SK-N-SH (cell line): ENCODE results near the gene DMD. TPM values are rescaled to one million over a fixed set of nuclear protein-coding genes. Genes with fewer than 3 reads are reported as not detected.

Source experiments
- CTCF ChIA-PET: fragments of 300-600, 350-600 bp; formaldehyde crosslinking; extraction: SDS; loops from one replicate; lab custom pipeline; 2021; lab: Yijun Ruan, JAX
- POLR2A ChIA-PET: fragments of 350-600 bp; sonication (Branson Sonifier 250); formaldehyde crosslinking; extraction: SDS; loops from one replicate; lab custom pipeline; 2020; ENCODE audit warnings: antibody characterized with exemption, inconsistent platforms; lab: Yijun Ruan, JAX
- DNase-seq: peaks from one replicate; pipeline ENCODE4 v3.0.0; 2012
- H2AFZ ChIP-seq: fragments of 200-600 bp; sonication (generic); 2 replicates; pipeline ENCODE4 v1.8.1; 2016; ENCODE audit warnings: antibody characterized with exemption, mild to moderate bottlenecking, low read depth
- H3F3A ChIP-seq: fragments of 200-600 bp; sonication (generic); replicated peaks from 2 replicates; pipeline ENCODE3; 2016; ENCODE audit warnings: antibody characterized with exemption, mild to moderate bottlenecking; ENCODE audit not compliant: insufficient read depth
- H3K27ac ChIP-seq, 2 experiments: fragments of 200-500 bp in 1 of 2; fragments of 200-600 bp in 1 of 2; sonication (Bioruptor generic) in 1 of 2; sonication (generic), shearing (Covaris generic) in 1 of 2; 2 replicates each; pipeline versions ENCODE4 v1.5.1 to v1.6.1; 2014 to 2016; ENCODE audit warnings: low read depth in 2 of 2, inconsistent platforms in 1 of 2, low read length in 1 of 2, mild to moderate bottlenecking in 1 of 2, mixed read lengths in 1 of 2
- H3K27me3 ChIP-seq: fragments of 200-600 bp; sonication (generic), shearing (Covaris generic); 2 replicates; pipeline ENCODE4 v1.6.1; 2016; ENCODE audit warnings: mixed run types; ENCODE audit not compliant: insufficient read depth
- H3K36me3 ChIP-seq, 2 experiments: fragments of 200-500 bp in 1 of 2; fragments of 200-600 bp in 1 of 2; sonication (Bioruptor generic) in 1 of 2; sonication (generic) in 1 of 2; replicated peaks in 1 of 2; 2 replicates each; pipeline versions ENCODE3 to v1.5.1; 2014 to 2016; ENCODE audit warnings: low read length in 1 of 2, mild to moderate bottlenecking in 1 of 2; ENCODE audit not compliant: insufficient read depth in 2 of 2, control insufficient read depth in 1 of 2
- H3K4me1 ChIP-seq, 2 experiments: fragments of 200-500 bp in 1 of 2; fragments of 200-600 bp in 1 of 2; sonication (Bioruptor generic) in 1 of 2; sonication (generic), shearing (Covaris generic) in 1 of 2; 2 replicates each; pipeline versions ENCODE4 v1.5.1 to v1.6.1; 2014 to 2016; ENCODE audit warnings: low read depth in 1 of 2, low read length in 1 of 2, mixed run types in 1 of 2; ENCODE audit not compliant: insufficient read depth in 2 of 2, control insufficient read depth in 1 of 2
- H3K4me2 ChIP-seq: fragments of 200-600 bp; sonication (generic), shearing (Covaris generic); 2 replicates; pipeline ENCODE4 v1.6.1; 2017; ENCODE audit warnings: mixed run types
- H3K4me3 ChIP-seq, 2 experiments: fragments of 200-500 bp in 1 of 2; fragments of 200-600 bp in 1 of 2; sonication (Bioruptor generic) in 1 of 2; sonication (generic), shearing (Covaris generic) in 1 of 2; 2 replicates each; pipeline versions ENCODE4 v1.5.1 to v1.8.1; 2014 to 2016; ENCODE audit warnings: low read depth in 2 of 2, inconsistent platforms in 1 of 2, low read length in 1 of 2, mild to moderate bottlenecking in 1 of 2, mixed read lengths in 1 of 2, moderate library complexity in 1 of 2
- H3K79me2 ChIP-seq: fragments of 200-600 bp; sonication (generic); 2 replicates; pipeline ENCODE4 v1.8.1; 2017; ENCODE audit warnings: mild to moderate bottlenecking; ENCODE audit not compliant: insufficient read depth
- H3K9ac ChIP-seq: fragments of 200-600 bp; sonication (generic); 2 replicates; pipeline ENCODE4 v1.6.1; 2017; ENCODE audit warnings: mixed run types
- H3K9me2 ChIP-seq: fragments of 200-600 bp; sonication (generic); 2 replicates; pipeline ENCODE4 v1.6.1; 2017; ENCODE audit warnings: mixed run types
- H3K9me3 ChIP-seq: fragments of 200-600 bp; sonication (generic); 2 replicates; pipeline ENCODE4 v1.6.1; 2017; ENCODE audit warnings: mixed run types, mild to moderate bottlenecking, moderate library complexity
- H4K20me1 ChIP-seq: fragments of 200-600 bp; sonication (generic); 2 replicates; pipeline ENCODE4 v1.6.1; 2017; ENCODE audit warnings: mild to moderate bottlenecking, mixed run types; ENCODE audit not compliant: insufficient read depth
- CHD2 ChIP-seq: fragments of 150-350 bp; IDR thresholded peaks from 2 replicates; pipeline ENCODE4 v1.6.1; 2018; ENCODE audit warnings: low read length; ENCODE audit not compliant: partially characterized antibody
- ELF1 ChIP-seq: IDR thresholded peaks from 2 replicates; pipeline ENCODE4 v1.4.0; 2012
- FOSL2 ChIP-seq: IDR thresholded peaks from 2 replicates; pipeline ENCODE4 v1.4.0; 2012; ENCODE audit warnings: low read depth, mild to moderate bottlenecking, moderate library complexity, borderline replicate concordance
- FOXJ3 ChIP-seq: sonication (generic); formaldehyde crosslinking; IDR thresholded peaks from 2 replicates; pipeline ENCODE4 v1.5.1; 2020; ENCODE audit warnings: mild to moderate bottlenecking, missing genetic modification reagents
- FOXM1 ChIP-seq: IDR thresholded peaks from 2 replicates; pipeline ENCODE4 v1.4.0; 2012; ENCODE audit warnings: low read depth, mild to moderate bottlenecking
- GABPA ChIP-seq: IDR thresholded peaks from 2 replicates; pipeline ENCODE4 v1.4.0; 2012; ENCODE audit warnings: low read depth, mild to moderate bottlenecking
- GATA2 ChIP-seq: sonication (generic); formaldehyde crosslinking; IDR thresholded peaks from 2 replicates; pipeline ENCODE4 v1.5.0; 2020; ENCODE audit warnings: mild to moderate bottlenecking, missing genetic modification reagents
- IRF3 ChIP-seq: fragments of 150-350 bp; IDR thresholded peaks from 2 replicates; pipeline ENCODE4 v1.6.1; 2016; ENCODE audit warnings: mild to moderate bottlenecking, low read depth, low read length
- MEF2A ChIP-seq: IDR thresholded peaks from 2 replicates; pipeline ENCODE4 v1.4.0; 2012; ENCODE audit warnings: low read depth, borderline replicate concordance
- MXI1 ChIP-seq: IDR thresholded peaks from 2 replicates; pipeline ENCODE4 v1.6.1; 2012; ENCODE audit warnings: mild to moderate bottlenecking, low read depth, low read length, improper control_type of control experiment
- NRF1 ChIP-seq: IDR thresholded peaks from 2 replicates; pipeline ENCODE4 v1.6.1; 2012; ENCODE audit warnings: low read depth, mild to moderate bottlenecking, low read length
- POLR2AphosphoS5 ChIP-seq: IDR thresholded peaks from 2 replicates; pipeline ENCODE4 v1.6.1; 2012; ENCODE audit warnings: low read depth, low read length
- RCOR1 ChIP-seq: fragments of 150-350 bp; IDR thresholded peaks from 2 replicates; pipeline ENCODE4 v1.6.1; 2017; ENCODE audit warnings: antibody characterized with exemption, low read length
- RXRA ChIP-seq: IDR thresholded peaks from 2 replicates; pipeline ENCODE4 v1.4.0; 2012; ENCODE audit warnings: low read depth, mild to moderate bottlenecking, borderline replicate concordance
- SIN3A ChIP-seq: IDR thresholded peaks from 2 replicates; pipeline ENCODE4 v1.6.1; 2012; ENCODE audit warnings: low read depth, mild to moderate bottlenecking, low read length, moderate library complexity, borderline replicate concordance
- TAF1 ChIP-seq: IDR thresholded peaks from 2 replicates; pipeline ENCODE4 v1.6.1; 2012; ENCODE audit warnings: low read depth, mild to moderate bottlenecking, low read length, moderate library complexity, borderline replicate concordance
- TCF12 ChIP-seq: IDR thresholded peaks from 2 replicates; pipeline ENCODE4 v1.4.0; 2012
- TEAD4 ChIP-seq: IDR thresholded peaks from 2 replicates; pipeline ENCODE4 v1.4.0; 2012; ENCODE audit warnings: mild to moderate bottlenecking, borderline replicate concordance; ENCODE audit not compliant: insufficient read depth
- USF1 ChIP-seq: IDR thresholded peaks from 2 replicates; pipeline ENCODE4 v1.4.0; 2012; ENCODE audit warnings: low read depth, borderline replicate concordance
- USF2 ChIP-seq: fragments of 150-350 bp; IDR thresholded peaks from 2 replicates; pipeline ENCODE4 v1.6.1; 2017; ENCODE audit warnings: antibody characterized with exemption, low read length, low read depth, borderline replicate concordance
- YY1 ChIP-seq: IDR thresholded peaks from 2 replicates; pipeline ENCODE4 v1.4.0; 2012; ENCODE audit warnings: low read depth, mild to moderate bottlenecking
- WGBS: methylation state at CpG from one replicate; pipeline ENCODE4 v1.1.6; 2017; ENCODE audit warnings: low lambda C conversion rate; 5-methylcytosine and 5-hydroxymethylcytosine counted together
- polyA plus RNA-seq, 3 experiments: library from polyadenylated mRNA; depleted of rRNA; stranded (reverse); fragments of >200 nt; gene quantifications; 2 replicates each; pipeline ENCODE4 v1.2.3, GENCODE V29; 2012

Gene DMD
- polyA plus RNA-seq, 1 of the 3 experiments (the other 2 are of a cell fraction): 3.9 TPM

- H3K4me2 ChIP-seq: no peak overlapping the region
- WGBS: 33% methylated on average over 2 of the region's 2 CpGs
- H3K9ac ChIP-seq: no peak overlapping the region
- no peak overlapping the region for H2AFZ ChIP-seq
- no peaks in the 10 kb centered on the region for H3K36me3 ChIP-seq
- H3K9me3 ChIP-seq: no peaks in the 10 kb centered on the region
- no peaks in the 10 kb centered on the region for H4K20me1 ChIP-seq
- no peak overlapping the region for H3K4me3 ChIP-seq
- no peaks in the 10 kb centered on the region for H3K9me2 ChIP-seq
- H3K79me2 ChIP-seq: no peaks in the 10 kb centered on the region
- CTCF ChIA-PET: interaction anchor here (0.7 kb wide), 1 partner anchor 10 kb away, joined by 4 read pairs; no protein-coding TSS in a partner anchor
- H3F3A ChIP-seq: no peaks in the 10 kb centered on the region
- no peak overlapping the region for H3K27ac ChIP-seq
- POLR2A ChIA-PET: no interaction called here
- H3K27me3 ChIP-seq: no peaks in the 10 kb centered on the region
- no peak for DNase-seq
- H3K4me1 ChIP-seq: peaks cover 0 to 3% of the 10 kb centered on the region in 2 experiments; a peak in 2 of 4 replicates
- TF ChIP-seq RXRA: no peak
- TF ChIP-seq USF1: no peak
- TF ChIP-seq FOXJ3 (CRISPR knock-in tag): no peak
- no peak for TF ChIP-seq FOSL2
- no peak for TF ChIP-seq ELF1
- TF ChIP-seq IRF3: no peak
- TF ChIP-seq NRF1: no peak
- TF ChIP-seq TAF1: no peak
- no peak for TF ChIP-seq USF2
These were observed 690.6 kb downstream of the DMD start for GRCh38 chrX:32520789-32521188.

- 15% methylated on average over 5 of the region's 5 CpGs for WGBS
- CTCF ChIA-PET: no interaction called here
- TF ChIP-seq GABPA (no peak), TCF12 (no peak), RCOR1 (no peak), POLR2AphosphoS5 (no peak), TEAD4 (no peak), YY1 (no peak), FOXM1 (no peak), MXI1 (no peak), CHD2 (no peak), SIN3A (no peak), GATA2 (CRISPR knock-in tag) (no peak), MEF2A (no peak), FOSL2 (no peak), FOXJ3 (CRISPR knock-in tag) (no peak)
- Histone ChIP-seq H3K4me1 (no peaks in the 10 kb centered on the region), H3K79me2 (no peaks in the 10 kb centered on the region), H3K9me3 (no peaks in the 10 kb centered on the region), H3K9me2 (no peaks in the 10 kb centered on the region), H3K4me3 (no peak overlapping the region), H2AFZ (no peak overlapping the region), H3K9ac (no peak overlapping the region), H3F3A (no peaks in the 10 kb centered on the region), H3K27me3 (no peaks in the 10 kb centered on the region), H4K20me1 (no peaks in the 10 kb centered on the region), H3K36me3 (no peaks in the 10 kb centered on the region), H3K27ac (no peak overlapping the region; a peak in 1 of 4 replicates), H3K4me2 (no peak overlapping the region)
- no peak for DNase-seq
- POLR2A ChIA-PET: no interaction called here
These were observed 696.4 kb downstream of the DMD start for GRCh38 chrX:32514986-32515385.
